ENCODE data around the gene PCSK7. TPM values are rescaled to one million over a fixed set of nuclear protein-coding genes. Genes with fewer than 3 reads are reported as not detected.
"Not testable (repeated sequence)": the region's sequence is repeated elsewhere in the genome, so short reads cannot be mapped to it uniquely, and the experiment has no call there.

PCSK7 gene
- total and polyA plus RNA-seq, 2 of the 4 experiments (the other 2 are of a cell fraction) = 35.8 to 54.3 TPM

GRCh38 chr11:117183178-117183577 lies 48.7 kb downstream of the PCSK7 start:
- Histone ChIP-seq H3K36me3 (ENCODE audit: control insufficient read depth, insufficient read depth, low read length) (peaks cover 40% of the 10 kb centered on the region), H3K79me1 (ENCODE audit: low read depth in 1 of 2, low read length in 2 of 2) (peaks cover 21 to 28% of the 10 kb centered on the region in 2 experiments), H3K4me1 (ENCODE audit: control insufficient read depth, insufficient read depth, low read length) (peaks cover 10% of the 10 kb centered on the region)
- 100% methylated on average over 4 of the region's 13 CpGs; no CpG with 5 or more reads in 1 of the 2 experiments for WGBS, 2 experiments (ENCODE audit: extremely low coverage in 2 of 2, insufficient read length in 1 of 2)
- intact Hi-C loops (cut with micrococcal nuclease); DNase-seq; H4K20me1 ChIP-seq (ENCODE audit: insufficient read depth, low read length); H2BK20ac ChIP-seq (ENCODE audit: low read depth, low read length); H2BK15ac ChIP-seq (ENCODE audit: low read depth, low read length); H3K9me3 ChIP-seq (ENCODE audit: control insufficient read depth, insufficient read depth, low read length); H3K14ac ChIP-seq (replicated peaks; ENCODE audit: low read depth, low read length); H2AK9ac ChIP-seq (replicated peaks; ENCODE audit: low read depth, low read length, poor library complexity); H2AK5ac ChIP-seq (ENCODE audit: low read depth, low read length); H3K18ac ChIP-seq (ENCODE audit: low read depth, low read length); H4K5ac ChIP-seq (ENCODE audit: low read depth, low read length); BruUV-seq (replicated peaks); H3K27me3 ChIP-seq (ENCODE audit: control insufficient read depth, insufficient read depth, low read length); H3K23ac ChIP-seq (ENCODE audit: low read depth, low read length); dilution Hi-C loops (cut with HindIII; ENCODE audit: low sequenced_read_pairs, unreplicated experiment); in situ Hi-C loops (cut with MboI; ENCODE audit: low sequenced_read_pairs); H3K27ac ChIP-seq (ENCODE audit: insufficient read depth, low read length); CTCF ChIA-PET; H4K91ac ChIP-seq (ENCODE audit: insufficient read depth, low read depth, low read length); H3K4me3 ChIP-seq (ENCODE audit: insufficient read depth, low read depth, low read length); H3K9ac ChIP-seq (ENCODE audit: low read depth, low read length); H3K4me2 ChIP-seq (ENCODE audit: low read depth, low read length); H2AFZ ChIP-seq (replicated peaks; ENCODE audit: low read length, poor library complexity); POLR2A ChIA-PET (ENCODE audit: unreplicated experiment); ATAC-seq (ENCODE audit: low read depth); H2BK5ac ChIP-seq (ENCODE audit: low read depth, low read length, poor library complexity, severe bottlenecking); H3K4ac ChIP-seq (ENCODE audit: low read depth, low read length); H2BK120ac ChIP-seq (ENCODE audit: low read depth, low read length); H3K56ac ChIP-seq (ENCODE audit: extremely low read depth, insufficient read depth, low read length); H3K9me1 ChIP-seq (ENCODE audit: insufficient read depth, low read length); H4K8ac ChIP-seq (ENCODE audit: low read depth in 2 of 2, low read length in 2 of 2): not testable (repeated sequence)
